ENCODE data around the gene SHC2. TPM values are rescaled to one million over a fixed set of nuclear protein-coding genes. Genes with fewer than 3 reads are reported as not detected.

The SHC2 gene
- total RNA-seq, 1 experiment from 2014 or later: 0.18 TPM

- BruUV-seq (replicated peaks): no TSS peak
- TF ChIP-seq EZH2 (IDR thresholded peaks at IDR 0.05; ENCODE audit: low read length, unreplicated experiment) (no peak), EZH2phosphoT487 (IDR thresholded peaks at IDR 0.05; ENCODE audit: borderline replicate concordance, low read length) (no peak), CTCF (conservative IDR thresholded peaks at IDR 0.05; ENCODE audit: low read depth, low read length) (no peak)
- ATAC-seq (no peak), DNase-seq (no peak)
- intact Hi-C loops (cut with micrococcal nuclease): no loop called here
- Histone ChIP-seq H2AFZ (ENCODE audit: low read length) (no peak overlapping the region), H3F3A (ENCODE audit: low read length, unreplicated experiment) (no peaks in the 10 kb centered on the region), H3K27me3 (ENCODE audit: low read length) (no peaks in the 10 kb centered on the region), H3K4me2 (ENCODE audit: low read length) (no peak overlapping the region), H3K9me2 (replicated peaks; ENCODE audit: low read length) (no peaks in the 10 kb centered on the region), H3K36me3 (ENCODE audit: low read depth, low read length) (no peaks in the 10 kb centered on the region), H4K20me1 (ENCODE audit: low read length) (no peaks in the 10 kb centered on the region), H3K79me2 (ENCODE audit: low read length) (no peaks in the 10 kb centered on the region), H3K9me3 (ENCODE audit: low read length) (no peaks in the 10 kb centered on the region), H3K9ac (ENCODE audit: low read length) (no peak overlapping the region), H3K27ac (ENCODE audit: low read length) (no peak overlapping the region), H3K4me1 (ENCODE audit: insufficient read depth, low read length) (no peaks in the 10 kb centered on the region), H3K4me3 (ENCODE audit: low read length) (no peak overlapping the region)
- CTCF ChIA-PET: no interaction called here
- POLR2A ChIA-PET (ENCODE audit: unreplicated experiment): no interaction called here
These were observed 9.9 kb upstream of the SHC2 start for GRCh38 chr19:470701-471100.

GRCh38 chr19:469833-470232 is 9.0 kb upstream of the SHC2 start:
- no peak for TF ChIP-seq CTCF (conservative IDR thresholded peaks at IDR 0.05; ENCODE audit: low read depth, low read length)
- TF ChIP-seq EZH2phosphoT487 (IDR thresholded peaks at IDR 0.05; ENCODE audit: borderline replicate concordance, low read length): no peak
- no peak for TF ChIP-seq EZH2 (IDR thresholded peaks at IDR 0.05; ENCODE audit: low read length, unreplicated experiment)
- no peak overlapping the region for H2AFZ ChIP-seq (ENCODE audit: low read length)
- DNase-seq (no peak), ATAC-seq (no peak)
- no peak overlapping the region for H3K4me2 ChIP-seq (ENCODE audit: low read length)
- ChIA-PET CTCF (no interaction called here), POLR2A (ENCODE audit: unreplicated experiment) (no interaction called here)
- no peaks in the 10 kb centered on the region for H4K20me1 ChIP-seq (ENCODE audit: low read length)
- H3K9me2 ChIP-seq (replicated peaks; ENCODE audit: low read length): no peaks in the 10 kb centered on the region
- H3K4me1 ChIP-seq (ENCODE audit: insufficient read depth, low read length): no peaks in the 10 kb centered on the region
- H3K27ac ChIP-seq (ENCODE audit: low read length): no peak overlapping the region
- H3K9ac ChIP-seq (ENCODE audit: low read length): no peak overlapping the region
- H3K79me2 ChIP-seq (ENCODE audit: low read length): no peaks in the 10 kb centered on the region
- BruUV-seq (replicated peaks): no TSS peak
- no peaks in the 10 kb centered on the region for H3F3A ChIP-seq (ENCODE audit: low read length, unreplicated experiment)
- no peak overlapping the region for H3K4me3 ChIP-seq (ENCODE audit: low read length)
- H3K27me3 ChIP-seq (ENCODE audit: low read length): no peaks in the 10 kb centered on the region
- no peaks in the 10 kb centered on the region for H3K36me3 ChIP-seq (ENCODE audit: low read depth, low read length)
- intact Hi-C loops (cut with micrococcal nuclease): no loop called here
- H3K9me3 ChIP-seq (ENCODE audit: low read length): no peaks in the 10 kb centered on the region

GRCh38 chr19:468587-469256 is 7.9 kb upstream of the SHC2 start:
- ChIA-PET CTCF (no interaction called here), POLR2A (ENCODE audit: unreplicated experiment) (no interaction called here)
- Histone ChIP-seq H3K27me3 (ENCODE audit: low read length) (no peaks in the 10 kb centered on the region), H3K79me2 (ENCODE audit: low read length) (no peaks in the 10 kb centered on the region), H3F3A (ENCODE audit: low read length, unreplicated experiment) (no peaks in the 10 kb centered on the region), H2AFZ (ENCODE audit: low read length) (no peak overlapping the region), H3K4me2 (ENCODE audit: low read length) (no peak overlapping the region), H3K27ac (ENCODE audit: low read length) (no peak overlapping the region), H3K36me3 (ENCODE audit: low read depth, low read length) (no peaks in the 10 kb centered on the region), H3K4me3 (ENCODE audit: low read length) (no peak overlapping the region), H3K9me2 (replicated peaks; ENCODE audit: low read length) (no peaks in the 10 kb centered on the region), H4K20me1 (ENCODE audit: low read length) (no peaks in the 10 kb centered on the region), H3K9ac (ENCODE audit: low read length) (no peak overlapping the region), H3K4me1 (ENCODE audit: insufficient read depth, low read length) (no peaks in the 10 kb centered on the region), H3K9me3 (ENCODE audit: low read length) (no peaks in the 10 kb centered on the region)
- DNase-seq: no peak
- BruUV-seq (replicated peaks): no TSS peak
- intact Hi-C loops (cut with micrococcal nuclease): no loop called here
- ATAC-seq: no peak
- TF ChIP-seq EZH2 (IDR thresholded peaks at IDR 0.05; ENCODE audit: low read length, unreplicated experiment): no peak
- no peak for TF ChIP-seq CTCF (conservative IDR thresholded peaks at IDR 0.05; ENCODE audit: low read depth, low read length)
- no peak for TF ChIP-seq EZH2phosphoT487 (IDR thresholded peaks at IDR 0.05; ENCODE audit: borderline replicate concordance, low read length)

Data from PC-3 (cell line).